ENCODE measurements around the gene ARID3A.
A peak's percentile ranks its signal among the peaks of the same experiment; 100 is the strongest.

Gene ARID3A

DNA sequence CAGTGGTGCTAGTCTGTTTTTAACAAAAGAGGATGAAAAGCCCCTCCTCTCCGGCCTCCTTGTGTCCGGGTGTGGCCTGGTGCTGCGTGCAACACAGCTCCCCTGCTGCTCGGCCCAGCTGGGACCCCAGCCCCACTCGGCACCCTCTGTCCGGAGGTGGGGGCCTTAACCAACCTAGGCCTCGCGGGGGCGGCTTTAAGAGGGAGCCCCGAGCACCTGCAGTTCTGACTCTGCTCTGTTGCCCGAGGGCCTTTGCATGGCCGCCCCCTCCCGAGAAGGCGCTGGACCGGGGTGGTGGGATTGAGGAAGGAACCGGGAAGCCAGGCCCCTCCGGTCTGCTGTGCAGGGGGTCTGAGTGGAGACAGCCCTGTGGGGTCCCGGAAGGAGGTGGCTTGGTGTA is 68.7 kb downstream of the ARID3A start:
- H3K27me3 ChIP-seq (ENCODE audit: insufficient read depth, low read depth): peaks cover 16% of the 10 kb centered on the region; the same call in 1 of the 2 replicates
- no peak overlapping the region for H2AFZ ChIP-seq (ENCODE audit: low read depth)
- H3K4me1 ChIP-seq (ENCODE audit: low read depth, poor library complexity, severe bottlenecking): peaks cover 22% of the 10 kb centered on the region
- H3K79me2 ChIP-seq (ENCODE audit: insufficient read depth, low read depth): no peaks in the 10 kb centered on the region
- H3K9ac ChIP-seq: no peak overlapping the region
- H3K27ac ChIP-seq: no peak overlapping the region
- no peaks in the 10 kb centered on the region for H4K20me1 ChIP-seq (ENCODE audit: insufficient read depth)
- no peak overlapping the region for H3K4me2 ChIP-seq
- H3K4me3 ChIP-seq (IDR thresholded peaks at IDR 0.05; ENCODE audit: insufficient read depth, low read depth, low read length): no peak overlapping the region
- no peaks in the 10 kb centered on the region for H3K36me3 ChIP-seq (ENCODE audit: insufficient read depth)
- TF ChIP-seq, protein P1, sequence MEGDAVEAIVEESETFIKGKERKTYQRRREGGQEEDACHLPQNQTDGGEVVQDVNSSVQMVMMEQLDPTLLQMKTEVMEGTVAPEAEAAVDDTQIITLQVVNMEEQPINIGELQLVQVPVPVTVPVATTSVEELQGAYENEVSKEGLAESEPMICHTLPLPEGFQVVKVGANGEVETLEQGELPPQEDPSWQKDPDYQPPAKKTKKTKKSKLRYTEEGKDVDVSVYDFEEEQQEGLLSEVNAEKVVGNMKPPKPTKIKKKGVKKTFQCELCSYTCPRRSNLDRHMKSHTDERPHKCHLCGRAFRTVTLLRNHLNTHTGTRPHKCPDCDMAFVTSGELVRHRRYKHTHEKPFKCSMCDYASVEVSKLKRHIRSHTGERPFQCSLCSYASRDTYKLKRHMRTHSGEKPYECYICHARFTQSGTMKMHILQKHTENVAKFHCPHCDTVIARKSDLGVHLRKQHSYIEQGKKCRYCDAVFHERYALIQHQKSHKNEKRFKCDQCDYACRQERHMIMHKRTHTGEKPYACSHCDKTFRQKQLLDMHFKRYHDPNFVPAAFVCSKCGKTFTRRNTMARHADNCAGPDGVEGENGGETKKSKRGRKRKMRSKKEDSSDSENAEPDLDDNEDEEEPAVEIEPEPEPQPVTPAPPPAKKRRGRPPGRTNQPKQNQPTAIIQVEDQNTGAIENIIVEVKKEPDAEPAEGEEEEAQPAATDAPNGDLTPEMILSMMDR (conservative IDR thresholded peaks at IDR 0.05; ENCODE audit: low read depth, low read length): no peak

DNA sequence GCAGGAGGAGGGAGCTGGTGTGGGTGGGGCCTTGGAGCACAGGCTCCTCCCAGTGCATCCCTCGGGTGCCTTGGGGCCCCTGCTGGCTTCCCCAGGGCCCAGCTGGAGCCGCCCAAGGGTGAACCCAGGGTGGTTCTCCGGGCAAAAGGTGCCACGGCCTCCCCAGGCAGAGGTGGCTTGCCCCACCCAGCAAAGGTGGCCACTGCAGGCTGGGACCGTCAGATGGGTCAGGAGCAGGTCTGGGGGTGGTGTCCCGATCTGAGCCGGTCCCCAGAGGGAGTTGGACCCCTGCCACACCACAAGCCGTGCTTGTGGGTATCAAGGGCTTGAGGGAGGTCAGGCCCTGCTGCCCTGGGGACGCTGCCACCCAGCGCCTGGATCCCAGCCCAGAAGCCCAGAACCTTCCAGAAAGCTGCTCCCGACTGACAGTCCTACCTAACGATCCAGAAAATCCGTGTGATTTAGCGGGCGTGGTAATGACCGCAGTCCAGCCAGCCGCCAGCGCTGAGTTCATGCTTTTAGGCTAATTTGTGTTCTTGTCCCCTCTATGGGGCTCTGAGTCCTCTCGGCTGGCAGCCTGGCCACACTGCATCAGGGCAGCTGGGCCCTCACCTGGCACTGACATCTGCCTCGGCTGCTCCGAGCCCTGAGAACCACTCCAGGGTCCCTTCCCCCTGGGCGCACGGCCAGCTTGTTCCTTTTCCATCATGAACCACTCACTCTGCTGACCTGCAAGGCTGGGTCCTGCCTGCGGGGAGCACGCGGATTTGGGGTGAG is 69.4 kb downstream of the ARID3A start:
- Histone ChIP-seq H3K4me2 (peak overlapping the region; percentile 73; the same call in 1 of the 2 replicates), H3K4me1 (ENCODE audit: low read depth, poor library complexity, severe bottlenecking) (peaks cover 22% of the 10 kb centered on the region), H3K79me2 (ENCODE audit: insufficient read depth, low read depth) (no peaks in the 10 kb centered on the region), H3K27ac (no peak overlapping the region), H3K9ac (no peak overlapping the region), H3K4me3 (IDR thresholded peaks at IDR 0.05; ENCODE audit: insufficient read depth, low read depth, low read length) (no peak overlapping the region), H3K27me3 (ENCODE audit: insufficient read depth, low read depth) (peaks cover 16% of the 10 kb centered on the region; the same call in 1 of the 2 replicates), H4K20me1 (ENCODE audit: insufficient read depth) (no peaks in the 10 kb centered on the region), H3K36me3 (ENCODE audit: insufficient read depth) (no peaks in the 10 kb centered on the region), H2AFZ (ENCODE audit: low read depth) (no peak overlapping the region)
- TF ChIP-seq, protein P1 (conservative IDR thresholded peaks at IDR 0.05; ENCODE audit: low read depth, low read length): no peak

DNA sequence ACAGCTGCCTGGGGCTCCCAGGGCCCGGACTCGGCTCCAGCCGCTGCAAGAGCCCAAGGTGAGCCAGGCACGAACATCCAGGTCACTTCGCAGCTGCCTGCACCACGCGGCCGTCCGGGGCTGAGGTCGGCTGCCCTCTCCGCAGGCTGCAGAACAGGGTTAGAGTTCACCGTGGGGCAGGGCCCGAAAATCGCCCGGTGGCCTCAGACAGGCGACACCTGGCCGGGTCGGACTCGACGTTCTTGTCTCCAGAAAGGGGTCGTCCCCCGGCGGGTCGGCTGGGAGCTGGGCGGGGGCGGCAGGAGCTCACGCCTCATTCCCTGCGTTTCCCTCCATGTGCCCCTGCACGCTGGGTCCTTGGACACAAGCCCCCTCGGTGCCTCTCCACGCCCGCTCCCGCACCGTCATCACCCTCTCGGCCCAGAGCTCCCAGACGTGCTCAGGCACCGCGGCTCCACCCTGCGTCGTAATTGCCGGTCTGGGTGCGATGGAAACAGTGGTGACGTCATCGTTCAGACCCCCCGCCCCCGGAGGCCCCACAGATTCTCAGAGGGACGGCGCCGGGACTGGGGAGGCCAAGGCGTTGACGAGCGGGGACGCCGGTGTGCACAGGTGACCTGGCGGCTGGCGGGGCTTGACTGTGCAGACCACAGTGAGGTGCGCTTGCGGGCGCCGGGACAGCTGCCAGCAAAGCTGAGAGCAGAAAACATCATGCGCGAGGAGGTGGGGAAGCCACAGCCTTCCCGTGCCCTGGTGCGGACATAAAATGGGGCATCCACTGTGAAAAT is 70.4 kb downstream of the ARID3A start:
- TF ChIP-seq, protein P1 (conservative IDR thresholded peaks at IDR 0.05; ENCODE audit: low read depth, low read length): no peak
- H3K4me3 ChIP-seq (IDR thresholded peaks at IDR 0.05; ENCODE audit: insufficient read depth, low read depth, low read length): no peak overlapping the region
- peak overlapping the region; percentile 73 for H3K4me2 ChIP-seq
- no peak overlapping the region for H2AFZ ChIP-seq (ENCODE audit: low read depth)
- no peaks in the 10 kb centered on the region for H3K79me2 ChIP-seq (ENCODE audit: insufficient read depth, low read depth)
- H3K4me1 ChIP-seq (ENCODE audit: low read depth, poor library complexity, severe bottlenecking): peaks cover 22% of the 10 kb centered on the region
- no peak overlapping the region; the same call in 1 of the 2 replicates for H3K9ac ChIP-seq
- H3K36me3 ChIP-seq (ENCODE audit: insufficient read depth): no peaks in the 10 kb centered on the region
- H3K27ac ChIP-seq: no peak overlapping the region
- peaks cover 16% of the 10 kb centered on the region; the same call in 1 of the 2 replicates for H3K27me3 ChIP-seq (ENCODE audit: insufficient read depth, low read depth)
- no peaks in the 10 kb centered on the region for H4K20me1 ChIP-seq (ENCODE audit: insufficient read depth)

- Histone ChIP-seq H3K9ac (no peak overlapping the region), H3K79me2 (ENCODE audit: insufficient read depth, low read depth) (no peaks in the 10 kb centered on the region), H4K20me1 (ENCODE audit: insufficient read depth) (no peaks in the 10 kb centered on the region), H3K27me3 (ENCODE audit: insufficient read depth, low read depth) (peaks cover 16% of the 10 kb centered on the region; the same call in 1 of the 2 replicates), H3K27ac (no peak overlapping the region), H3K4me2 (no peak overlapping the region), H2AFZ (ENCODE audit: low read depth) (no peak overlapping the region), H3K4me1 (ENCODE audit: low read depth, poor library complexity, severe bottlenecking) (peaks cover 22% of the 10 kb centered on the region), H3K36me3 (ENCODE audit: insufficient read depth) (no peaks in the 10 kb centered on the region), H3K4me3 (IDR thresholded peaks at IDR 0.05; ENCODE audit: insufficient read depth, low read depth, low read length) (no peak overlapping the region)
- TF ChIP-seq, protein P1 (conservative IDR thresholded peaks at IDR 0.05; ENCODE audit: low read depth, low read length): no peak
These were observed 72.2 kb downstream of the ARID3A start for GRCh38 chr19:998064-998463.

Data from KMS-11 (cell line).